Stomach smooth muscle (tissue), 2 donors: ENCODE data around the gene FAM120AOS.

Experiments
- H3K27ac ChIP-seq: one replicate; pipeline ENCODE4 v1.7.0; 2013; ENCODE audit warnings: mild to moderate bottlenecking, low read length, inconsistent platforms
- H3K27me3 ChIP-seq, 2 donors: one replicate each; pipeline ENCODE4 v1.7.0; 2013; ENCODE audit warnings: low read length in 2 of 2; ENCODE audit not compliant: insufficient read depth in 2 of 2, control insufficient read depth in 1 of 2
- H3K36me3 ChIP-seq, 2 donors: one replicate each; pipeline ENCODE4 v1.7.0; 2013; ENCODE audit warnings: low read length in 2 of 2; ENCODE audit not compliant: control insufficient read depth in 2 of 2, insufficient read depth in 2 of 2
- H3K4me1 ChIP-seq: one replicate; pipeline ENCODE4 v1.7.0; 2013; ENCODE audit warnings: low read length; ENCODE audit not compliant: control insufficient read depth, insufficient read depth
- H3K4me3 ChIP-seq, 2 donors: one replicate each; pipeline ENCODE4 v1.7.0; 2013; ENCODE audit warnings: low read length in 2 of 2
- H3K9ac ChIP-seq, 2 donors: one replicate each; pipeline ENCODE4 v1.7.0; 2013; ENCODE audit warnings: low read length in 2 of 2, mild to moderate bottlenecking in 1 of 2
- H3K9me3 ChIP-seq, 2 donors: one replicate each; pipeline ENCODE4 v1.7.0; 2013; ENCODE audit warnings: low read length in 2 of 2; ENCODE audit not compliant: control insufficient read depth in 2 of 2
- donor health status: healthy.
- donor health status: Pancreatic carcinoma.

Gene FAM120AOS

DNA sequence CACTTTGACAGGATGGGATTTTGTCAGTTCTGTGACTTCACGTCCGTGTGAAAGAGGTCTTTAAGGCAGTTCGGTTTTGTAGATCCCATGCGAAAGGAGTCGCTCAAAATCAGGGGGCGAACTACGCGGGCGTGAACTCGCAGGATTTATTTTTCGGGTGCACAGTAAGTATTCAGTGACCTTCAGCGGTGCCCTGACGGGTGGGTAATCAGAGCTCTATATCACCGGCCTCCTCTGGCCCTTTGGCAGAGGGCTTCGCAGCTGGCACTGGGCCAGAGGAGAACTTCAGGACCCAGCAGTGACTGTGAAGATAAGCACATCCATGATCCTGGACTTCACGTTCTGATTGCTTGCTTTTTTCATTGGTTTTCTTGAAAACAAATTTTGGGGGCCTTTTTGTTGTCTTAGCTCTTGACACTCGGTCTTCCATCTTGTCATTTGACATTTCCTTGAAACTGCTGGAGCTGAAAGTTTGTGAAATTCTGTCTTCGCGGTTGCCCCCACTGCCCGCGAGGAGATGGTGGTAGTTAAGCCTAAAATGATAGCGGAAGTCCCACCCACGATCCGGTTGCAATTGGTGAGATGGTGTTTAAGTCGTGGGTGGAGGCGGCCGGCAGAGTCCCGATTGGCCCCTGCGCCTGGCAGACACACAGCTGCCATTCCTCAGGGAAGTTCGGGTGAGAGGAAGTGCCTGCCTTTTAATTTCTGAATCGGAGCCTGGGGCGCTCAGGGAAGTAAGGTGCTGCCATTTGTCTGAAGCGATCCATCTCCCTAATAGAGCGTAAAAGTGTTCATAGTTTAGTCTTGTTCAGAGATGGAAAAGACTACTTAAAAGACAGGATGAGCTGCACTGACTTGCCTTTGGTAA is at the start of gene FAM120AOS:
Gene FAM120AOS (minus strand): TSS at position 535 of the 868 bp plus-strand sequence. CDS start 872 bp downstream, outside the sequence.
- Histone ChIP-seq H3K27me3 (no peaks in the 10 kb centered on the region), H3K27ac (peak within 1 kb of the TSS; percentile 82), H3K9ac (peak within 1 kb of the TSS; percentile 89 to 91), H3K4me3 (peak within 1 kb of the TSS; percentile 88 to 94), H3K9me3 (no peaks in the 10 kb centered on the region), H3K36me3 (no peaks in the 10 kb centered on the region), H3K4me1 (peaks cover 39% of the 10 kb centered on the region)

GRCh38 chr9:93501406-93501805 is 48.0 kb upstream of the FAM120AOS start:
- Histone ChIP-seq H3K27me3 (no peaks in the 10 kb centered on the region), H3K36me3 (peaks cover 20 to 21% of the 10 kb centered on the region in 2 donors), H3K9ac (peak overlapping the region; percentile 48), H3K4me1 (peaks cover 7% of the 10 kb centered on the region), H3K9me3 (no peaks in the 10 kb centered on the region), H3K4me3 (peak overlapping the region; percentile 62 to 75), H3K27ac (no peak overlapping the region)

DNA sequence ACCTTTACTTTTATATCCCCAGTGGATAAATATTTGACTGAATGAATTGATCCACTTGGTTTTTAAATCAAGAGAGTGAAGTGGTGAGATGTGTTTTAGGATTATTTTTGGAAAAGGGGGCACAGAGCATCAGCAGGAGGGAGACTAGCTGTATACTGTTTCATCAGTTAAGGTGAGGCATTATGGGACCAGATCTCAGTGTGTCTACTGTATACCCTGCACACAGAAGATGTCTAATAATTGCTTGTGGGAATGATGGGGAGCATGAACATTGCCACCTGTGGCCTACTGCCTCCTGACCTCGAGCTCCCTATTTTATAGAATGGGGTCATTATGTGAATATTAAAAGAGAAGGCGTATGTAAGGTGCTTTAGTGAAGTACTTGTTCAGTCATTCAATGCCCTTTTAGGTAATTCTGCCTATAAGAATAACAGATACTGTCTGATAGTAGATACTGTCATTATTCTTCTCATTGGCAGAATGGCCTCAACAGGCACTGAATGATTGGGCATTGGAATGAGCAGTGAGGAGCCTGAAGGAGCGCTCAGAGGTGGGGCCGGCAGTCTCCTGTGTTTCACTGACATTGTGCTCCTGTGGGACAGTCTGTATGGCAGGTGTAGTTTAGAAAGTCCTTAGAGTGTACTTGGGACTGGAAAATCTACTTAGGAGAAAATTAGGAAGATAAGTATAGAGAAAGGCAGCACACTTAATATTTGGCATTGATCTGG is 47.4 kb upstream of the FAM120AOS start:
- peaks cover 2% of the 10 kb centered on the region for H3K4me1 ChIP-seq
- H3K9me3 ChIP-seq: no peaks in the 10 kb centered on the region
- H3K4me3 ChIP-seq: peak overlapping the region; percentile 62 to 75
- H3K27me3 ChIP-seq: no peaks in the 10 kb centered on the region
- peak overlapping the region; percentile 48 to 55 for H3K9ac ChIP-seq
- peaks cover 20 to 21% of the 10 kb centered on the region in 2 donors for H3K36me3 ChIP-seq
- no peak overlapping the region for H3K27ac ChIP-seq

DNA sequence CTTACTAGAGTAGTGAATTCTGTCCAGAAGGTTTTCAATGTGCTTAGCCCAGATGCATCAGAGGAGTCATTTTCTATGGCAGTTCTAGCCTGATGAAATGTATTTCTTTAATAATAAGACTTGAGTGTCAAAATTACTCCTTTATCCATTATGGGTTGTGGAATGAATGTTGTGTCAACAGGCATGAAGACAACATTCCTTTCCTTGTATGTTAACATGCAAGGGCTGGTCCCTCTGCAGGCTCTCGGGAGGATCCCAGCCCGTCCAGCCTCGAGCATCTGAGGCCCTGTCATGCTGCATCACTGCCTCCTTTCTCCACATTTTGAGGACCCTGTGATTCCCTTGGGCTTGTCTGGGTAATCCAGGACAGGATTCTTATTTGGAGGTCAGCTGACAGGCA is 42.9 kb upstream of the FAM120AOS start:
- H3K4me1 ChIP-seq: peaks cover 9% of the 10 kb centered on the region

GRCh38 chr9:93493949-93494348 is 40.6 kb upstream of the FAM120AOS start:
- no peaks in the 10 kb centered on the region for H3K9me3 ChIP-seq
- peaks cover 27 to 28% of the 10 kb centered on the region in 2 donors for H3K36me3 ChIP-seq
- no peaks in the 10 kb centered on the region for H3K27me3 ChIP-seq
- H3K4me3 ChIP-seq: no peak overlapping the region
- no peak overlapping the region for H3K9ac ChIP-seq
- peaks cover 11% of the 10 kb centered on the region for H3K4me1 ChIP-seq
- H3K27ac ChIP-seq: no peak overlapping the region

More for the DNA sequence above, 42.9 kb upstream of the FAM120AOS start:
- no peaks in the 10 kb centered on the region for H3K9me3 ChIP-seq
- no peak overlapping the region for H3K9ac ChIP-seq
- H3K27me3 ChIP-seq: no peaks in the 10 kb centered on the region
- peaks cover 22 to 31% of the 10 kb centered on the region in 2 donors for H3K36me3 ChIP-seq
- no peak overlapping the region for H3K27ac ChIP-seq
- no peak overlapping the region for H3K4me3 ChIP-seq

DNA sequence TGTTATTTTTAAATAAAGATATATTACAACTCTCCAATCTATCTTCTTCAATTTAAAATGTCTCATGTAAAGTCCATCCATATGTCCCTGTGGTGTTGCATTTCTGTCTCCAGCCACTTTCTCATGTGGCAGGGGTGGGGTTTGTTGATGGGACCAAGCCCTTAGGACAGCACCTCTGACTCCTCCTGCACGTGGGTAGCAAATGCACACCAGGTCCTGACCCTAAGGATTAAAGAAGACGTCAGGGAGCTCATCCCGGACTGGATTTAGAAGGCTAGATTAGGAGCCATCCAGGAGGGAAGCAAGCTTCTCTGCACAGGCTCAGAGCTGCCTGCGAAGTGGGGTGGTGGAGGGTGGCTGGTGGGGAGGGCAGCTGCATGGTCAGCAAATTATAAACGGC is 38.9 kb upstream of the FAM120AOS start:
- peaks cover 16% of the 10 kb centered on the region for H3K4me1 ChIP-seq
- no peak overlapping the region for H3K4me3 ChIP-seq
- no peak overlapping the region for H3K9ac ChIP-seq
- peaks cover 14 to 19% of the 10 kb centered on the region in 2 donors for H3K36me3 ChIP-seq
- no peak overlapping the region for H3K27ac ChIP-seq
- no peaks in the 10 kb centered on the region for H3K27me3 ChIP-seq
- H3K9me3 ChIP-seq: no peaks in the 10 kb centered on the region

DNA sequence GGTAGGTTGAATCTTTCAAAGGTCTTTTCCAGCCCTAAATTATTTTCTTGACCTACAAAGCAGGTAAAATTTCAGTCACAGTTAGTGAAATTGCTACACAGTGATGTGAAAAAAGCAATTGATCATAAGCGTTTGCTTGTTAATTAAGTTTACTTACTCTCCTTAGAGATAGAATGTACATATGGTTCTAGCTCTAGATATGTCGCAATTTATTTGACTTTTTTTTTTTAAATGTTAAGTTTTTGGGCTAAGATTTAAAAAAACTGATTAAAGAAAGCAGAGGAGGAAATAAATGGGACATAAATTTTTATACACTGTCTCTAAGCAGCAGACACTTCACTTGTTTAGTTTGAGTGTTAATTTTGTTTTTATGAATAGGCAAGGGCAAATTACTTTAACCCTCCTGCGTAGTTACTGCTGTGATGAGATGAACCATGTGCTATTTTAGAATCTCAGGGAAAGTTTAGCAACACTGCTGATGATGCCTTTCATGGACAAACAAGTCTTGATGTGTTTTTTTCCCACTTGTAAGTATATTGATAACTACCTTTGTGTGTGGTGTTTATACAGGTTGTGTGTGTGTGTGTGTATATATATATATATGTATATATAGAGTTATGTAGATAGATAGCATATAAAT is 38.3 kb upstream of the FAM120AOS start:
- no peak overlapping the region for H3K9ac ChIP-seq
- H3K36me3 ChIP-seq: peaks cover 8 to 14% of the 10 kb centered on the region in 2 donors
- no peaks in the 10 kb centered on the region for H3K27me3 ChIP-seq
- peaks cover 16% of the 10 kb centered on the region for H3K4me1 ChIP-seq
- H3K9me3 ChIP-seq: no peaks in the 10 kb centered on the region
- H3K4me3 ChIP-seq: no peak overlapping the region
- no peak overlapping the region for H3K27ac ChIP-seq

DNA sequence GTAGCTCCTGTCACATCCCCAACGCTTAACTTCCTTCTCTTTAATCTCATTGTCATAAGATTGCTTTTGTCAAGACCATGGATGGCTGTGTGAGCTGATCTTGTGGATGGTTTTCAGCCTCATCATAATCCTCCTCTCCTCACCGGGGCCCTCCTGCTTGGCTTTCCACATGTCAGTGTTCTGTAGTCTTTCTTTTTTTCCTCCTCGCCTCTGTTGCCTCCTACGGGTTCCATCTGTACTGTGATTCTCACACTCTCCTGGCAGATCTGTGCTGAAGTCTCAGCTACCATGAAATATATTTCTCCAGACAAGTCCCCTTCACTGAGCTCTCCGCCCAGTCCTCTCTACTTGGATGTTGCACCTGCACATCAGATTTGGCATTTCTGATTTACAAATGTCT is 34.9 kb upstream of the FAM120AOS start:
- H3K27ac ChIP-seq: no peak overlapping the region
- no peaks in the 10 kb centered on the region for H3K27me3 ChIP-seq
- H3K4me1 ChIP-seq: peaks cover 12% of the 10 kb centered on the region
- H3K9me3 ChIP-seq: no peaks in the 10 kb centered on the region
- H3K4me3 ChIP-seq: no peak overlapping the region
- H3K9ac ChIP-seq: no peak overlapping the region
- peaks cover 5 to 12% of the 10 kb centered on the region in 2 donors for H3K36me3 ChIP-seq

DNA sequence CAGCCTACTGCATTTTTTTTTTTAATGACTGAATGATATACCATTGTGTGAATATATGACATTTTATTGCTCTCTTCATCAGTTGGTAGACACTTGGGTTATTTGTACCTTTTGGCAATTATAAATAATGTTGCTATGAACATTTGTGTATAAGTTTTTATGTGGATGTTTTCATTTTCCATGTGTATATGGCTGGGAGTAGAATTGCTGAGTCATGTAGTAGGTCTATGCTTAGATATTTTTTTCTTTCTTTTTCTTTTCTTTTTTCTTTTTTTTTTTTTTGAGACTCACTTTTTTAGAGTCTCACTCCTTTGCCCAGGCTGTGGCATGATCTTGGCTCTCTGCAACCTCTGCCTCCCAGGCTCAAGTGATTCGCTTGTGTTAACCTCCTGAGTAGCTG is 32.9 kb upstream of the FAM120AOS start:
- Histone ChIP-seq H3K9me3 (no peaks in the 10 kb centered on the region), H3K4me1 (peaks cover 7% of the 10 kb centered on the region), H3K27ac (no peak overlapping the region), H3K4me3 (no peak overlapping the region), H3K36me3 (peaks cover 5 to 14% of the 10 kb centered on the region in 2 donors), H3K9ac (no peak overlapping the region), H3K27me3 (no peaks in the 10 kb centered on the region)

DNA sequence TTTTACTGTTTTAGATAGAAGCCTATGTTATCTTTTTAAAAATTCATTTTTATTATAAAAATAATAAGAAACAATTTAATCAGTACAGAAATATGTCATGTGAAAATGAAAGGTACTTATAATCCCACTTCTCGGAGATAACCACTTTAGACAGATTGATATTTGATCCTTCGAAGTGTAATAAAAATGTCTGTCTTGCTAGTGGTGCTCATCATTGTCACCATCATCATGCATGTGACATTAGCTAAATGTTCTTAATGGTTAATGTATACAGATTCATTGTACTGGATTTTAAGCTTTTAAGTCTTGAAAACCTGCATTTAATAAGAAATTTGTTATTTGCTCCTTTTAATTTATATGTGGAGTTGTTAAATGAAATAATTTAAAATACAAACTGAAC is 30.1 kb upstream of the FAM120AOS start:
- H3K4me1 ChIP-seq: peaks cover 5% of the 10 kb centered on the region

More for the DNA sequence above, 30.1 kb upstream of the FAM120AOS start:
- Histone ChIP-seq H3K9me3 (no peaks in the 10 kb centered on the region), H3K4me3 (no peak overlapping the region), H3K9ac (no peak overlapping the region), H3K27me3 (no peaks in the 10 kb centered on the region), H3K27ac (no peak overlapping the region), H3K36me3 (peaks cover 0 to 13% of the 10 kb centered on the region in 2 donors)
